ENCODE data around the gene NIPSNAP3A. TPM values are rescaled to one million over a fixed set of nuclear protein-coding genes. Genes with fewer than 3 reads are reported as not detected.
"Not testable (repeated sequence)": the region's sequence is repeated elsewhere in the genome, so short reads cannot be mapped to it uniquely, and the experiment has no call there.

The NIPSNAP3A gene
- polyA plus RNA-seq (ENCODE audit: insufficient read length in 3 of 3): 10 to 100 TPM; 53.3 to 63.0 (median 56.1) TPM

DNA sequence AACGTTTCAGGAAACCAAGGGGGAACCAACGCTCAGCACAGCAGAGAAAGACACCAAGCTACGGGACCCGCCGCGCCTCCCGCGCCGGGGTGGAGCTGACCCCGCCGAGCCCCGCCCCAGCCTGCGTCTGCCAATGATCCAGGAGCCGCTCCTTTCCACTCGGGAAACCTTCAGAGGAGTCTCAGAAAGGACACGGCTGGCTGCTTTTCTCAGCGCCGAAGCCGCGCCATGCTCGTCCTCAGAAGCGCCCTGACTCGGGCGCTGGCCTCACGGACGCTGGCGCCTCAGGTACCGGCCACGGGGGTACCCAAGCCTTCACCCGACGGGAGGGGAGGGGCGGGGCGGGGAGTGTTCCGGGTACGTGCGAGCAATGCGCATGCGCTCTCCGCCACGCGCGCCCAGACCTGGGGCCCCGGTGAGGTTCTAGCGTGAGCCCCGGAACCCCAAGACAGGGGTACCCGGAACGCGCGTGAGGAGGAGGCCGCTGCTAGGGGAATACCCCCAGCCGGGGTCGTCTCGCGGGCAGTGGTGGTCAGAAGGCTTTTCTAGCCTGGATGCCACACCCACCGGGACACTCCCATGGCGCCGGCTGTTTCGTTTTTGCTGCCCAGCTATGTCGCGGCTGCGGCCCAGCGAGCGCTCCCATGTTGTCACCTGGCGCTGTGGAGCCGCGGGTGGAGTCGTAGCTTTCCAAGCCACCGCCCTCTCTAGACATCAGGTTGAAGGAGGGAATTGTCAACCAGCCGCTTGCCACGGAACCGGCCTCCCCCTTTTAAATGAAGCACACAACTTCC lies at the start of gene NIPSNAP3A:
NIPSNAP3A (plus strand) TSS at position 119 of the 794 bp plus-strand sequence; CDS start at position 229, 110 bp downstream.
- peak; percentile 67 to 75 (median 75) for DNase-seq (ENCODE audit: low read depth in 3 of 3, low spot score in 2 of 3)

GRCh38 chr9:104700306-104700705 lies 47.2 kb upstream of the NIPSNAP3A start:
- DNase-seq (ENCODE audit: low read depth in 3 of 3, low spot score in 2 of 3): no peak

GRCh38 chr9:104708737-104709136 lies 38.7 kb upstream of the NIPSNAP3A start:
- not testable (repeated sequence) for DNase-seq (ENCODE audit: low read depth in 3 of 3, low spot score in 2 of 3)

DNA sequence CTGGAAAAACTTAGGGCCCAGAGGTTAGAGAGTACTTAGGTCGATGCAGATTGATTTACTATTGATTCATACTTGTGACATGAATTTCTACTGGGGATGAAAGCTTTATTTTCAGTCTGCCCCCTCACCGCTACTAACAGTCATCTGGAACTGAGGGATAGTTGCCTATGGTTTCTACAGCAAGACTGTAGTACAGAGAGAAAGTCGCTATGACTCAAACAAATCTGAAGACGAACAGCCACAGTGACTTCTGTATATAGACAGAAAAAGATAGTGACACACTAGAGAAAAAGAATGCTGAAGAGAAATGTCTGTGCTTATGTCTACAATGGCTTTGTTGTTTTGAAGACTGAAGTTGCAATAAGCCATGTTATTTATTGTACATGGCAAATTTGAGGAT lies 35.9 kb upstream of the NIPSNAP3A start:
- no peak for DNase-seq (ENCODE audit: low read depth in 3 of 3, low spot score in 2 of 3)

- DNase-seq (ENCODE audit: low read depth in 3 of 3, low spot score in 2 of 3): no peak
Observed at GRCh38 chr9:104725014-104725413, 22.5 kb upstream of the NIPSNAP3A start.

- DNase-seq (ENCODE audit: low read depth in 3 of 3, low spot score in 2 of 3): no peak
Observed at GRCh38 chr9:104738452-104738851, 9.0 kb upstream of the NIPSNAP3A start.

- DNase-seq (ENCODE audit: low read depth in 3 of 3, low spot score in 2 of 3): no peak
Observed at GRCh38 chr9:104740621-104741020, 6.9 kb upstream of the NIPSNAP3A start.

GRCh38 chr9:104743376-104743985 lies 4.0 kb upstream of the NIPSNAP3A start:
- peak; percentile 45 to 51 (median 45) for DNase-seq (ENCODE audit: low read depth in 3 of 3, low spot score in 2 of 3)

DNA sequence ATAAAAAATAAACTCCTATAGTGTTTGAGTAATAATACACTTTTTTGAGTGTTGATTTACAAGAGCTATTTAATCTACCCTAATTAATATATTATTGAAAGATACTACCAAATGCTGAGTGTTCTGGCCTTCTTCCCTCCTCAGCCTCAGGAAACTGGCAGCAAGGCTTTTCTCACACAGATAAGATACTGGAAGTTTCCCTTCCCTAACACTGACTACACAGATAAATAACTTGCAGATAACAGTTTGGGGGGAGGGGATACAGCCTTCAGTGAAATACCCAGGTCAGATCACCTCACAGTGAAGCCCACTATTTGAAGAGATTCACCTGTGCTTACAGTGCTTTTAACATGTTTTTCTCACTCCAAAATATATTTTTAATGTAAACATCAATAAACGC lies 1.6 kb upstream of the NIPSNAP3A start:
- no peak for DNase-seq (ENCODE audit: low read depth in 3 of 3, low spot score in 2 of 3)

DNA sequence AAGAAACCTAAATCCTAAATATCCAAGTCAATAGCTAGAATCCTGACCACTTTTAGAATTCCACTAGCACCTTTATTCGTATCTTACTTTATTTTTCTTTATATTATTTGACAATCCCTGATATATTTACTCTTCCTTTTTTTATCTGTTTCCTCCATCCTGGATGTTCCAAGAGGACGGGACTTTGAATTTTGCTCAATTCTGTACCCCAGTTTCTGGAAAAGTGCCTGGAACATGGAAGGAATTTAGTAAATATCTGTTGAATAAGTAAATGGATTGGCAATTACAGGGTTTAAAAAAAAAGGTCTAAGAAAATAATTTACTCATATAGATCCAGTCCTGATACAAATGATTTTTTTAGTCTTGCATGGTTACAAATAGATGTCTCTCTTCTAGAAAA lies 1.2 kb upstream of the NIPSNAP3A start:
- DNase-seq (ENCODE audit: low read depth in 3 of 3, low spot score in 2 of 3): no peak

- DNase-seq (ENCODE audit: low read depth in 3 of 3, low spot score in 2 of 3): peak in 1 of 3 donors; percentile 20
Observed at GRCh38 chr9:104746798-104747197, 685 bp upstream of the NIPSNAP3A start.

DNA sequence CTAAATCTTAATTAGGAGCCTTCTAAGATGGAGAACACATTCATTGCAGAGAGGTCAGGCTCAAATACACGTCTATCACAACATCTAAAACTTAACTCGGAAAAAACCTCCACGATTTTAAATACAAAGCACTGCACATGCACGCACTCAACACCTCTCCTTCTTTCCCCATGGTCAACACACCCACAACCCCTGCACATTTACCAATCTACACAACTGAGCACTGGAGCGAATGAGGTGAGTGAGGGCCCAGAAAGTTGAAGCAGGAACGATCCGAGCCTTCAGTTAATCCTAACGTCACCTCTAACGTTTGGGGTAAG lies 278 bp upstream of the NIPSNAP3A start:
- DNase-seq (ENCODE audit: low read depth in 3 of 3, low spot score in 2 of 3): no peak

- peak; percentile 24 to 37 (median 36) for DNase-seq (ENCODE audit: low read depth in 3 of 3, low spot score in 2 of 3)
Observed at GRCh38 chr9:104748359-104749031, 1.0 kb downstream of the NIPSNAP3A start.

- DNase-seq (ENCODE audit: low read depth in 3 of 3, low spot score in 2 of 3): no peak
Observed at GRCh38 chr9:104750185-104750767, 2.8 kb downstream of the NIPSNAP3A start.

DNA sequence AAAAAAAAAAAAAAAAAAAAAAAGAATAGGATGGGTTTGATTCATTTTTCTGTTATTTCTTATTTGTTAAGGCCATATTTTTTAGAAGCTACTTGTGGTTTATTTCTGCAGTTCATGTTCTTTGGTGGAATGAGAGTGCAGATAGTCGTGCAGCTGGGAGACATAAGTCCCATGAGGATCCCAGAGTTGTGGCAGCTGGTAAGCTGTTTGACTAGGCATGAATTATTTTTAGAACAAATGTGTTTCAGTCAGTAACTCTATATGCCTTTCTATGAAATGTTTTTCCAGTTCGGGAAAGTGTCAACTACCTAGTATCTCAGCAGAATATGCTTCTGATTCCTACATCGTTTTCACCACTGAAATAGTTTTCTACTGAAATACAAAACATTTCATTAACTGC lies 11.5 kb downstream of the NIPSNAP3A start:
- no peak for DNase-seq (ENCODE audit: low read depth in 3 of 3, low spot score in 2 of 3)

GRCh38 chr9:104765138-104765537 lies 17.7 kb downstream of the NIPSNAP3A start:
- DNase-seq (ENCODE audit: low read depth in 3 of 3, low spot score in 2 of 3): no peak

DNA sequence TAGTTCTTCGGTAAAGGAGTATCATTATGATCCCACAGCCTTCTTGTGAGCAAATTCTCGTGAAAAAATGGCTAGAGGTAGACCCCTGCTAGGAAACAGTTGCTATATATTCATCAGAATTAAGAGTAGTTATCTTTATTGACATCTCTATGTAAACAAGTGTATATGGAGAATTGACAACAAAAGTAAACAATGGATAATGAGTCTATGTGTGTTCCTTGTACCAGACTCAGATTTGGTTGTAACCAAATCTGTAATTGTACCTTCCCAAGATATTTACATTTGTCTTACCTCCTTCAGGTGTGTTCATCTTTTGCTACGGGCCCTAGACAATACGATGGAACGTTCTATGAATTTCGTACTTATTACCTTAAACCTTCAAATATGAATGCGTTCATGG lies 18.5 kb downstream of the NIPSNAP3A start:
- DNase-seq (ENCODE audit: low read depth in 3 of 3, low spot score in 2 of 3): no peak

- DNase-seq (ENCODE audit: low read depth in 3 of 3, low spot score in 2 of 3): no peak
Observed at GRCh38 chr9:104767507-104767906, 20.0 kb downstream of the NIPSNAP3A start.

- DNase-seq (ENCODE audit: low read depth in 3 of 3, low spot score in 2 of 3): not testable (repeated sequence)
Observed at GRCh38 chr9:104769029-104769428, 21.5 kb downstream of the NIPSNAP3A start.

DNA sequence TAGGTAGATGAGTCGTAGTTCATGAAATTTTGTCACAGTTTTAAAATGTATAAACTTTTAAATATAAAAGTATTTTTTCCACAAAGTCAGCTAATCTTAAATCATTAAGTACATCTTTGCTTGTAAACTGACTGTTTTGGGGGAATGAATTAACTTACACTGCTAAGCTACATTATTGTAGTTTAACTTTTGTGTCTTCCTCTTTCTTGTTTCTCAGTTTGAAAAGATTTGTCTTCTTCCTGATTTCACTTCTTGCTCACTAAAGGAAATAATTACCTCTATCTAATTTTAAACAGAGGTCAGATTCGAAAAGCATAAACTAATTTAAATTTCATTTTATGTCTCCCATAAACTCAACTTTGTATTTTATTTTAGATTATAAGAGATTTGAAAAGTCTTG lies 22.2 kb downstream of the NIPSNAP3A start:
- no peak for DNase-seq (ENCODE audit: low read depth in 3 of 3, low spot score in 2 of 3)
